SH-SY5Y (cell line): Measurements from ENCODE around the gene MCTP2.

Source experiments
- GATA2 ChIP-seq: IDR thresholded peaks from 2 replicates; pipeline ENCODE4 v1.6.1; 2011; ENCODE audit warnings: mild to moderate bottlenecking, low read depth, low read length
- GATA3 ChIP-seq: IDR thresholded peaks from 2 replicates; pipeline ENCODE4 v1.6.1; 2011; ENCODE audit warnings: low read depth, mild to moderate bottlenecking, low read length, moderate library complexity

DNA sequence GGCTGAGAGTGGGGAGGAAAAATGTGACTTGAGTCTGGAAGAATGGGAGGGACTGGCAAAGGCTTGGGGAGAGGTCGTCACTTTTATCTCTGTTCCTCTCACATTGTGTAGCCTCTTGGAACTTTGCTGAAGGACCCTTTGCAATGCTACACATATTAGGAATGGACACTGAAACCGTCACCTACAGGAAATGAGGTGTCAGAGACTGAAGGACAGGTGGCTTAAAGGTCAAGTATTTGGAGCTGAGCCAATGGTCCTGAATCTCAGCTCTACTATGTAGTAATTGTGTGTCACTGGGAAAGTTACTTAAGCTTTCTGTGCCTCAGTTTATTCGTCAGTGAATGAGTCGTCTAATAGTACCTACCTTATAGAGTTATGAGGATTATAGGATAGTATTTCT, 14.7 kb downstream of the MCTP2 start:
- TF ChIP-seq GATA2, result no peak
- TF ChIP-seq GATA3, result no peak
